PC-3 (cell line): ENCODE results near the gene TNRC6B. TPM values are rescaled to one million over a fixed set of nuclear protein-coding genes. Genes with fewer than 3 reads are reported as not detected.
A peak's percentile ranks its signal among the peaks of the same experiment; 100 is the strongest.

ENCODE experiments used
- ATAC-seq: fragments of 200-7000 bp; cut with Tn5 transposase; 2 replicates; pipeline ENCODE4 v1.9.1; 2020; ENCODE audit warnings: mild to moderate bottlenecking, moderate library complexity
- BruUV-seq: library from RNA; stranded (reverse); fragments of 400-500 nt; replicated peaks from 2 replicates; lab custom pipeline; 2021; lab: Mats Ljungman, UMichigan
- CTCF ChIA-PET: fragments of 300-600 bp; sonication (Branson Sonifier 250); formaldehyde crosslinking; loops from one replicate; lab custom pipeline; 2022; ENCODE audit warnings: antibody characterized with exemption; lab: Charles Lee
- POLR2A ChIA-PET: fragments of 300-600 bp; sonication (Branson Sonifier 250); formaldehyde crosslinking; loops from one replicate; lab custom pipeline; 2022; ENCODE audit warnings: antibody characterized with exemption; ENCODE audit not compliant: unreplicated experiment; lab: Charles Lee
- DNase-seq: peaks from one replicate; pipeline ENCODE4 v3.0.0-alpha.2; 2015
- H2AFZ ChIP-seq: fragments of 300-600 bp; sonication (generic); 2 replicates; pipeline ENCODE4 v1.6.0; 2016; ENCODE audit warnings: antibody characterized with exemption, low read length
- H3F3A ChIP-seq: fragments of 300-600 bp; sonication (generic); one replicate; pipeline ENCODE4 v1.6.0; 2017; ENCODE audit warnings: antibody characterized with exemption, low read length, control low read depth, mild to moderate bottlenecking; ENCODE audit not compliant: unreplicated experiment
- H3K27ac ChIP-seq: fragments of 300-600 bp; sonication (generic); 2 replicates; pipeline ENCODE4 v1.5.1; 2016; ENCODE audit warnings: mild to moderate bottlenecking, low read length
- H3K27me3 ChIP-seq: fragments of 300-600 bp; sonication (generic); 2 replicates; pipeline ENCODE4 v1.6.1; 2016; ENCODE audit warnings: low read length, mixed read lengths
- H3K36me3 ChIP-seq: fragments of 300-600 bp; sonication (generic); 2 replicates; pipeline ENCODE4 v1.6.1; 2016; ENCODE audit warnings: low read depth, mixed run types, low read length, mixed read lengths
- H3K4me1 ChIP-seq: fragments of 300-600 bp; sonication (generic); 2 replicates; pipeline ENCODE4 v1.5.1; 2016; ENCODE audit warnings: low read length; ENCODE audit not compliant: insufficient read depth
- H3K4me2 ChIP-seq: fragments of 300-600 bp; sonication (generic); 2 replicates; pipeline ENCODE4 v1.6.0; 2016; ENCODE audit warnings: low read length
- H3K4me3 ChIP-seq: fragments of 300-600 bp; sonication (generic); 2 replicates; pipeline ENCODE4 v1.5.1; 2016; ENCODE audit warnings: mild to moderate bottlenecking, low read length, mixed read lengths
- H3K79me2 ChIP-seq: fragments of 300-600 bp; sonication (generic); 2 replicates; pipeline ENCODE4 v1.6.1; 2017; ENCODE audit warnings: low read length, mixed read lengths
- H3K9ac ChIP-seq: fragments of 300-600 bp; sonication (generic); 2 replicates; pipeline ENCODE4 v1.6.0; 2016; ENCODE audit warnings: mild to moderate bottlenecking, low read length
- H3K9me2 ChIP-seq: fragments of 300-600 bp; sonication (generic); replicated peaks from 2 replicates; pipeline ENCODE4 v1.6.1; 2016; ENCODE audit warnings: mixed run types, low read length, mixed read lengths
- H3K9me3 ChIP-seq: fragments of 300-600 bp; sonication (generic); 2 replicates; pipeline ENCODE4 v1.6.1; 2016; ENCODE audit warnings: low read length, mixed read lengths
- H4K20me1 ChIP-seq: fragments of 300-600 bp; sonication (generic); 2 replicates; pipeline ENCODE4 v1.6.1; 2016; ENCODE audit warnings: low read length, mixed read lengths
- EZH2 ChIP-seq: fragments of 300-600 bp; sonication (generic); IDR thresholded peaks from one replicate; pipeline ENCODE4 v1.6.1; 2017; ENCODE audit warnings: antibody characterized with exemption, mild to moderate bottlenecking, low read length; ENCODE audit not compliant: unreplicated experiment
- EZH2phosphoT487 ChIP-seq: fragments of 300-600 bp; sonication (generic); IDR thresholded peaks from 2 replicates; pipeline ENCODE4 v1.6.1; 2018; ENCODE audit warnings: mild to moderate bottlenecking, antibody characterized with exemption, low read length, borderline replicate concordance
- intact Hi-C: fragments of 100-400 bp; cut with micrococcal nuclease; formaldehyde crosslinking; loops from 2 replicates; pipeline ENCODE4 v1.9.0; 2023
- total RNA-seq: library from RNA; depleted of rRNA; stranded (reverse); fragments of >200 nt; gene quantifications from 2 replicates; pipeline ENCODE4 v1.2.3, GENCODE V29; 2014
- TF ChIP-seq, protein P1 (sequence below): fragments of 300-600 bp; sonication (generic); conservative IDR thresholded peaks from 2 replicates; pipeline ENCODE4 v1.5.1; 2017; ENCODE audit warnings: antibody characterized with exemption, low read depth, mild to moderate bottlenecking, low read length

Gene TNRC6B
- total RNA-seq, 1 experiment from 2014 or later, result 21.3 TPM

DNA sequence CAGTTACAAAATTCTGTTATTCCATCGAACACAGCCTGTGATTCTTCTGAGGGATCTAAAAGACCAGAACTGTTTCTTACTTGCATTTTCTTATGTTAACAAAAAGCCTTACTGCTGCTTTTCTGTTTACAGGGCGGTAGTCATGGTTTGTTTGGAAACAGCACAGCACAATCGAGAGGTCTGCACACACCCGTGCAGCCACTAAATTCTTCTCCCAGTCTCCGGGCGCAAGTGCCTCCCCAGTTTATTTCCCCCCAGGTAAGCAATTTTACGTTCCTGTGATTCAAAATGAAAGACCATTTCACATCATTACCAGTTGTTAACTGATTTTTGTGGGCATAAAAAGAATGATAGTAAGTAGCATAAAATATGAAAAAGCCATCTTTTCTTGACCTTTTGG lies 107.8 kb downstream of the TNRC6B start:
- DNase-seq, result no peak
- Histone ChIP-seq H2AFZ (no peak overlapping the region), H3K79me2 (no peaks in the 10 kb centered on the region), H3K9me3 (no peaks in the 10 kb centered on the region), H4K20me1 (no peaks in the 10 kb centered on the region), H3K27ac (peak overlapping the region; percentile 36), H3K4me1 (peaks cover 17% of the 10 kb centered on the region), H3K27me3 (no peaks in the 10 kb centered on the region), H3F3A (no peaks in the 10 kb centered on the region), H3K9ac (no peak overlapping the region), H3K4me3 (no peak overlapping the region), H3K4me2 (peak overlapping the region; percentile 19; the same call in 1 of the 2 replicates), H3K9me2 (no peaks in the 10 kb centered on the region), H3K36me3 (peaks cover 11% of the 10 kb centered on the region; the same call in 1 of the 2 replicates)
- TF ChIP-seq EZH2phosphoT487 (no peak), EZH2 (no peak)
- TF ChIP-seq, protein P1, sequence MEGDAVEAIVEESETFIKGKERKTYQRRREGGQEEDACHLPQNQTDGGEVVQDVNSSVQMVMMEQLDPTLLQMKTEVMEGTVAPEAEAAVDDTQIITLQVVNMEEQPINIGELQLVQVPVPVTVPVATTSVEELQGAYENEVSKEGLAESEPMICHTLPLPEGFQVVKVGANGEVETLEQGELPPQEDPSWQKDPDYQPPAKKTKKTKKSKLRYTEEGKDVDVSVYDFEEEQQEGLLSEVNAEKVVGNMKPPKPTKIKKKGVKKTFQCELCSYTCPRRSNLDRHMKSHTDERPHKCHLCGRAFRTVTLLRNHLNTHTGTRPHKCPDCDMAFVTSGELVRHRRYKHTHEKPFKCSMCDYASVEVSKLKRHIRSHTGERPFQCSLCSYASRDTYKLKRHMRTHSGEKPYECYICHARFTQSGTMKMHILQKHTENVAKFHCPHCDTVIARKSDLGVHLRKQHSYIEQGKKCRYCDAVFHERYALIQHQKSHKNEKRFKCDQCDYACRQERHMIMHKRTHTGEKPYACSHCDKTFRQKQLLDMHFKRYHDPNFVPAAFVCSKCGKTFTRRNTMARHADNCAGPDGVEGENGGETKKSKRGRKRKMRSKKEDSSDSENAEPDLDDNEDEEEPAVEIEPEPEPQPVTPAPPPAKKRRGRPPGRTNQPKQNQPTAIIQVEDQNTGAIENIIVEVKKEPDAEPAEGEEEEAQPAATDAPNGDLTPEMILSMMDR, result no peak
- ChIA-PET POLR2A (no interaction called here), CTCF (no interaction called here)
- intact Hi-C loops, result no loop called here
- BruUV-seq, result no TSS peak
- ATAC-seq, result no peak

- Histone ChIP-seq H3K9me3 (no peaks in the 10 kb centered on the region), H3F3A (no peaks in the 10 kb centered on the region), H3K9ac (no peak overlapping the region), H2AFZ (no peak overlapping the region), H3K27ac (no peak overlapping the region), H3K4me1 (peaks cover 8% of the 10 kb centered on the region), H3K27me3 (no peaks in the 10 kb centered on the region), H3K4me2 (no peak overlapping the region), H3K36me3 (peaks cover 9% of the 10 kb centered on the region; the same call in 1 of the 2 replicates), H4K20me1 (no peaks in the 10 kb centered on the region), H3K4me3 (no peak overlapping the region), H3K79me2 (no peaks in the 10 kb centered on the region), H3K9me2 (no peaks in the 10 kb centered on the region)
- DNase-seq (no peak), ATAC-seq (no peak)
- POLR2A ChIA-PET, result no interaction called here
- CTCF ChIA-PET, result no interaction called here
- intact Hi-C loops, result no loop called here
- TF ChIP-seq EZH2 (no peak), EZH2phosphoT487 (no peak)
- TF ChIP-seq, protein P1, result no peak
- BruUV-seq, result no TSS peak
Observed at GRCh38 chr22:40289991-40290459, 112.3 kb downstream of the TNRC6B start.

- CTCF ChIA-PET, result no interaction called here
- Histone ChIP-seq H3K4me2 (no peak overlapping the region), H3K27ac (no peak overlapping the region), H3K79me2 (no peaks in the 10 kb centered on the region), H3K9me2 (no peaks in the 10 kb centered on the region), H3K36me3 (peaks cover 8% of the 10 kb centered on the region; the same call in 1 of the 2 replicates), H3K4me3 (no peak overlapping the region), H4K20me1 (no peaks in the 10 kb centered on the region), H3K4me1 (peaks cover 3% of the 10 kb centered on the region), H3F3A (no peaks in the 10 kb centered on the region), H3K27me3 (no peaks in the 10 kb centered on the region), H2AFZ (no peak overlapping the region), H3K9me3 (no peaks in the 10 kb centered on the region), H3K9ac (no peak overlapping the region)
- intact Hi-C loops, result no loop called here
- no peak for ATAC-seq
- no peak for TF ChIP-seq EZH2
- TF ChIP-seq, protein P1, result no peak
- no peak for TF ChIP-seq EZH2phosphoT487
- POLR2A ChIA-PET, result no interaction called here
- no peak for DNase-seq
- no TSS peak for BruUV-seq
Observed at GRCh38 chr22:40290516-40290915, 112.8 kb downstream of the TNRC6B start.
